ES-I3 (cell line): ENCODE measurements around the gene WDR73.

Experiments used
- H3K36me3 ChIP-seq: 2 replicates; pipeline ENCODE4 v1.6.1; 2013; ENCODE audit warnings: mild to moderate bottlenecking, low read length, control low read depth, moderate library complexity; ENCODE audit not compliant: insufficient read depth
- H3K4me1 ChIP-seq: 2 replicates; pipeline ENCODE4 v1.6.1; 2013; ENCODE audit warnings: mild to moderate bottlenecking, control low read depth, low read length; ENCODE audit not compliant: insufficient read depth
- H3K9ac ChIP-seq: 2 replicates; pipeline ENCODE4 v1.6.1; 2013; ENCODE audit warnings: low read depth, mild to moderate bottlenecking, low read length, moderate library complexity
- H3K9me3 ChIP-seq: 2 replicates; pipeline ENCODE4 v1.6.1; 2013; ENCODE audit warnings: mild to moderate bottlenecking, low read length, moderate library complexity; ENCODE audit not compliant: control insufficient read depth, insufficient read depth

WDR73 gene

GRCh38 chr15:84668221-84668982, 14.3 kb upstream of the WDR73 start:
- Histone ChIP-seq H3K36me3 (peaks cover 21% of the 10 kb centered on the region), H3K9me3 (no peaks in the 10 kb centered on the region), H3K9ac (no peak overlapping the region), H3K4me1 (no peaks in the 10 kb centered on the region)

- Histone ChIP-seq H3K4me1 (no peaks in the 10 kb centered on the region), H3K36me3 (peaks cover 18% of the 10 kb centered on the region), H3K9me3 (no peaks in the 10 kb centered on the region), H3K9ac (no peak overlapping the region)
Measured at GRCh38 chr15:84666373-84666772, 12.3 kb upstream of the WDR73 start.

- H3K4me1 ChIP-seq, result no peaks in the 10 kb centered on the region; the same call in 1 of the 2 replicates
- H3K36me3 ChIP-seq, result peaks cover 10% of the 10 kb centered on the region; the same call in 1 of the 2 replicates
- no peaks in the 10 kb centered on the region for H3K9me3 ChIP-seq
- H3K9ac ChIP-seq, result no peak overlapping the region
Measured at GRCh38 chr15:84661001-84661400, 6.9 kb upstream of the WDR73 start.

GRCh38 chr15:84659904-84660781, 6.1 kb upstream of the WDR73 start:
- Histone ChIP-seq H3K4me1 (no peaks in the 10 kb centered on the region; the same call in 1 of the 2 replicates), H3K9ac (no peak overlapping the region), H3K9me3 (no peaks in the 10 kb centered on the region), H3K36me3 (0 out of 2 replicates have a peak, but pooled peaks cover 6% of the 10 kb centered on the region)

GRCh38 chr15:84658788-84659411, 4.8 kb upstream of the WDR73 start:
- H3K36me3 ChIP-seq, result 0 out of 2 replicates have a peak, but pooled peaks cover 3% of the 10 kb centered on the region
- no peaks in the 10 kb centered on the region; the same call in 1 of the 2 replicates for H3K4me1 ChIP-seq
- peak overlapping the region; percentile 67 for H3K9ac ChIP-seq
- no peaks in the 10 kb centered on the region for H3K9me3 ChIP-seq

GRCh38 chr15:84658080-84658787, 4.2 kb upstream of the WDR73 start, which contains the start of gene NMB:
NMB (minus strand) TSS chr15:84658199; CDS start chr15:84658152, 47 bp downstream.
- Histone ChIP-seq H3K4me1 (no peaks in the 10 kb centered on the region; the same call in 1 of the 2 replicates), H3K9ac (peak within 1 kb of the TSS; percentile 67), H3K9me3 (no peaks in the 10 kb centered on the region), H3K36me3 (0 out of 2 replicates have a peak, but pooled peaks cover 3% of the 10 kb centered on the region)

- peak overlapping the region; percentile 67; the same call in 1 of the 2 replicates for H3K9ac ChIP-seq
- no peaks in the 10 kb centered on the region for H3K9me3 ChIP-seq
- H3K4me1 ChIP-seq, result no peaks in the 10 kb centered on the region; the same call in 1 of the 2 replicates
- 0 out of 2 replicates have a peak, but pooled peaks cover 3% of the 10 kb centered on the region for H3K36me3 ChIP-seq
Measured at GRCh38 chr15:84657748-84658079, 3.6 kb upstream of the WDR73 start.

- Histone ChIP-seq H3K9me3 (no peaks in the 10 kb centered on the region), H3K4me1 (no peaks in the 10 kb centered on the region; the same call in 1 of the 2 replicates), H3K36me3 (no peaks in the 10 kb centered on the region), H3K9ac (no peak overlapping the region)
Measured at GRCh38 chr15:84656972-84657371, 2.9 kb upstream of the WDR73 start.

GRCh38 chr15:84654689-84655453, 788 bp upstream of the WDR73 start:
- Histone ChIP-seq H3K36me3 (no peaks in the 10 kb centered on the region), H3K9me3 (no peaks in the 10 kb centered on the region), H3K4me1 (no peaks in the 10 kb centered on the region; the same call in 1 of the 2 replicates), H3K9ac (peak overlapping the region; percentile 91)

GRCh38 chr15:84653584-84653909, 536 bp downstream of the WDR73 start:
- Histone ChIP-seq H3K9ac (peak overlapping the region; percentile 91), H3K36me3 (no peaks in the 10 kb centered on the region), H3K9me3 (no peaks in the 10 kb centered on the region), H3K4me1 (no peaks in the 10 kb centered on the region; the same call in 1 of the 2 replicates)

GRCh38 chr15:84649706-84650105, 4.4 kb downstream of the WDR73 start:
- Histone ChIP-seq H3K9me3 (no peaks in the 10 kb centered on the region), H3K9ac (no peak overlapping the region), H3K36me3 (peaks cover 18% of the 10 kb centered on the region), H3K4me1 (no peaks in the 10 kb centered on the region)

- H3K9ac ChIP-seq, result no peak overlapping the region
- H3K9me3 ChIP-seq, result no peaks in the 10 kb centered on the region
- no peaks in the 10 kb centered on the region for H3K4me1 ChIP-seq
- H3K36me3 ChIP-seq, result peaks cover 26% of the 10 kb centered on the region
Measured at GRCh38 chr15:84648539-84648938, 5.5 kb downstream of the WDR73 start.

GRCh38 chr15:84647726-84648125, 6.4 kb downstream of the WDR73 start:
- no peak overlapping the region for H3K9ac ChIP-seq
- no peaks in the 10 kb centered on the region for H3K4me1 ChIP-seq
- H3K36me3 ChIP-seq, result peaks cover 34% of the 10 kb centered on the region
- no peaks in the 10 kb centered on the region for H3K9me3 ChIP-seq
